Psoas muscle (tissue), 8 donors: Measurements from ENCODE around the gene ECE2. TPM values are rescaled to one million over a fixed set of nuclear protein-coding genes. Genes with fewer than 3 reads are reported as not detected.

Experiments used
- ATAC-seq, 4 donors: fragments of 200-7000 bp; cut with Tn5 transposase; one replicate each; pipeline ENCODE4 v1.9.1; 2020; ENCODE audit warnings: moderate library complexity in 3 of 4, mild to moderate bottlenecking in 2 of 4
- DNase-seq, 2 donors: peaks; one replicate each; pipeline ENCODE4 v3.0.0-alpha.2; 2020
- H3K27ac ChIP-seq: fragments of 200-600 bp; one replicate; pipeline ENCODE4 v1.8.0; 2022
- H3K27me3 ChIP-seq, 3 donors: fragments of 200-600 bp in 1 of 3; one replicate each; pipeline versions ENCODE4 v1.6.1 to v1.8.0; 2013 to 2022; ENCODE audit warnings: low read length in 2 of 3, mild to moderate bottlenecking in 2 of 3, moderate library complexity in 1 of 3; ENCODE audit not compliant: insufficient read depth in 3 of 3
- H3K36me3 ChIP-seq, 2 donors: fragments of 200-600 bp in 1 of 2; one replicate each; pipeline versions ENCODE4 v1.6.1 to v1.8.0; 2013 to 2022; ENCODE audit warnings: low read depth in 1 of 2, mild to moderate bottlenecking in 1 of 2, moderate library complexity in 1 of 2; ENCODE audit not compliant: insufficient read depth in 1 of 2
- H3K4me1 ChIP-seq: fragments of 200-600 bp; one replicate; pipeline ENCODE4 v1.8.0; 2022
- H3K4me3 ChIP-seq: fragments of 200-600 bp; one replicate; pipeline ENCODE4 v1.8.0; 2022; ENCODE audit warnings: mild to moderate bottlenecking
- H3K9me3 ChIP-seq: fragments of 200-600 bp; one replicate; pipeline ENCODE4 v1.8.0; 2022
- CTCF ChIP-seq: fragments of 200-600 bp; IDR thresholded peaks from one replicate; pipeline ENCODE4 v1.8.0; 2022; ENCODE audit warnings: antibody characterized with exemption
- WGBS, 3 donors: extraction: QIAGEN DNeasy Blood & Tissue Kit; methylation state at CpG; one replicate each; pipeline versions ENCODE4 v1.1.6 to v1.1.7; 2013; 5-methylcytosine and 5-hydroxymethylcytosine counted together
- intact Hi-C, 2 donors: fragments of 100-400 bp; cut with DNase I; formaldehyde crosslinking; loops; one replicate each; pipeline versions ENCODE4 v1.11.0 to v1.14.2; 2022
- polyA plus RNA-seq, 3 donors: library from polyadenylated mRNA; stranded (reverse); fragments of 200-250 nt; gene quantifications; one replicate each; pipeline ENCODE4 v1.2.3, GENCODE V29; 2013
- total RNA-seq, 4 donors: library from RNA; stranded (reverse); fragmentation: NEBNext Ultra II Directional in 2 of 4; extraction: Animal tissue kit (Norgen Biotek cat#: 25700) in 2 of 4; gene quantifications; one replicate each; pipeline versions ENCODE4 v1.2.1 to v1.2.4, GENCODE V29; 2021 to 2023
- donor health status: healthy with polysubstance abuse.
- donor health status: DM: no; HTN: no; CAD: no; lungs with moderate emphysema.
- donor health status: Bipolar disorder and iron deficiency.
- donor health status: healthy.
- donor health status: DM: yes; HTN: yes; CAD: no.
- donor health status: DM: no; HTN: no; CAD: no.
- donor health status: DM: no; HTN: no; CAD: no.
- donor health status: DM: yes; HTN: yes; CAD: no.

ECE2 gene
- total and polyA plus RNA-seq, 7 donors = not detected

GRCh38 chr3:184239708-184240107, 36.1 kb upstream of the ECE2 start:
- H3K36me3 ChIP-seq = peaks cover 11 to 29% of the 10 kb centered on the region in 2 donors
- H3K27me3 ChIP-seq = peaks cover 0 to 3% (median 0%) of the 10 kb centered on the region in 3 donors
- 68 to 76% (median 72%) methylated on average over 7 of the region's 7 CpGs for WGBS, 3 donors
- no peak for ATAC-seq
- intact Hi-C loops = loop anchor here (5.0 to 10.0 kb wide), 2 partner anchors 85 to 92 kb away; partner anchors contain the start of gene DVL3 (in 1 of the 2)
- H3K27ac ChIP-seq = no peak overlapping the region
- H3K4me1 ChIP-seq = no peaks in the 10 kb centered on the region
- DNase-seq = no peak
- H3K4me3 ChIP-seq = no peak overlapping the region
- H3K9me3 ChIP-seq = no peaks in the 10 kb centered on the region
- no peak for TF ChIP-seq CTCF

GRCh38 chr3:184240384-184241140, 35.3 kb upstream of the ECE2 start:
- Histone ChIP-seq H3K9me3 (no peaks in the 10 kb centered on the region), H3K27ac (no peak overlapping the region), H3K36me3 (peaks cover 14 to 37% of the 10 kb centered on the region in 2 donors), H3K4me3 (no peak overlapping the region), H3K4me1 (no peaks in the 10 kb centered on the region), H3K27me3 (peaks cover 0 to 3% (median 0%) of the 10 kb centered on the region in 3 donors)
- ATAC-seq = peak in 3 of 4 donors; percentile 8 to 40 (median 9)
- DNase-seq = no peak
- no peak for TF ChIP-seq CTCF
- 66 to 71% (median 69%) methylated on average over 4 of the region's 4 CpGs for WGBS, 3 donors
- intact Hi-C loops = loop anchor here (5.0 to 10.0 kb wide), 2 partner anchors 86 to 93 kb away; partner anchors contain the start of gene DVL3 (in 1 of the 2)

- DNase-seq (no peak), ATAC-seq (peak; percentile 20 to 28 (median 22))
- no peaks in the 10 kb centered on the region for H3K9me3 ChIP-seq
- 23 to 34% (median 34%) methylated on average over 16 to 17 of the region's 17 CpGs for WGBS, 3 donors
- no peak overlapping the region for H3K4me3 ChIP-seq
- H3K4me1 ChIP-seq = no peaks in the 10 kb centered on the region
- no peak overlapping the region for H3K27ac ChIP-seq
- peaks cover 14 to 40% of the 10 kb centered on the region in 2 donors for H3K36me3 ChIP-seq
- peaks cover 0 to 3% (median 0%) of the 10 kb centered on the region in 3 donors for H3K27me3 ChIP-seq
- intact Hi-C loops = loop anchor here (5.0 to 10.0 kb wide), 2 partner anchors 86 to 94 kb away; partner anchors contain the start of gene DVL3 (in 1 of the 2)
- no peak for TF ChIP-seq CTCF
Observed at GRCh38 chr3:184241141-184241446, 34.7 kb upstream of the ECE2 start.

GRCh38 chr3:184241447-184242296, 34.1 kb upstream of the ECE2 start:
- Histone ChIP-seq H3K4me1 (no peaks in the 10 kb centered on the region), H3K27ac (no peak overlapping the region), H3K9me3 (no peaks in the 10 kb centered on the region), H3K36me3 (peaks cover 14 to 40% of the 10 kb centered on the region in 2 donors), H3K27me3 (no peaks in the 10 kb centered on the region), H3K4me3 (no peak overlapping the region)
- peak; percentile 47 for TF ChIP-seq CTCF
- 15 to 23% (median 18%) methylated on average over 26 to 46 of the region's 46 CpGs for WGBS, 3 donors
- intact Hi-C loops = loop anchor here (5.0 to 10.0 kb wide), 2 partner anchors 87 to 94 kb away; partner anchors contain the start of gene DVL3 (in 1 of the 2)
- peak in 1 of 2 donors; percentile 66 for DNase-seq
- ATAC-seq = peak; percentile 50 to 80 (median 76)
